Panc1 (cell line): ENCODE results near the gene RPRD1A. TPM values are rescaled to one million over a fixed set of nuclear protein-coding genes. Genes with fewer than 3 reads are reported as not detected.
"Not testable (repeated sequence)": the region's sequence is repeated elsewhere in the genome, so short reads cannot be mapped to it uniquely, and the experiment has no call there.

Experiments
- ATAC-seq: fragments of 200-7000 bp; cut with Tn5 transposase; 2 replicates; pipeline ENCODE4 v1.9.1; 2020; ENCODE audit warnings: mild to moderate bottlenecking, moderate library complexity
- BruUV-seq: library from RNA; stranded (reverse); fragments of 400-500 nt; replicated peaks from 2 replicates; lab custom pipeline; 2021; lab: Mats Ljungman, UMichigan
- CTCF ChIA-PET: fragments of 300-600 bp; sonication (Branson Sonifier 250); formaldehyde crosslinking; loops from one replicate; lab custom pipeline; 2022; ENCODE audit warnings: antibody characterized with exemption; lab: Charles Lee
- POLR2A ChIA-PET: fragments of 300-600 bp; sonication (Branson Sonifier 250); formaldehyde crosslinking; loops from one replicate; lab custom pipeline; 2022; ENCODE audit warnings: antibody characterized with exemption; lab: Charles Lee
- DNase-seq: peaks from one replicate; pipeline ENCODE4 v3.0.0-alpha.2; 2010; ENCODE audit warnings: low read depth, low spot score
- H3K27ac ChIP-seq: 2 replicates; pipeline ENCODE4 v1.5.1; 2011; ENCODE audit warnings: mild to moderate bottlenecking, low read length, inconsistent platforms
- H3K27me3 ChIP-seq: fragments of 200-500 bp; sonication (Bioruptor generic); 2 replicates; pipeline ENCODE4 v1.6.0; 2014; ENCODE audit warnings: low read length, inconsistent platforms; ENCODE audit not compliant: control insufficient read depth, insufficient read depth
- H3K36me3 ChIP-seq: fragments of 200-500 bp; sonication (Bioruptor generic); 2 replicates; pipeline ENCODE4 v1.5.1; 2014; ENCODE audit warnings: inconsistent platforms, mild to moderate bottlenecking, low read length, moderate library complexity; ENCODE audit not compliant: control insufficient read depth, insufficient read depth
- H3K4me1 ChIP-seq: 2 replicates; pipeline ENCODE4 v1.5.1; 2011; ENCODE audit warnings: inconsistent platforms, mild to moderate bottlenecking, low read length, moderate library complexity; ENCODE audit not compliant: control insufficient read depth, insufficient read depth
- H3K4me3 ChIP-seq, 2 experiments: 2 replicates each; pipeline ENCODE4 v1.5.1; 2011 to 2012; ENCODE audit warnings: low read depth in 2 of 2, low read length in 2 of 2, mild to moderate bottlenecking in 2 of 2, inconsistent platforms in 1 of 2, moderate library complexity in 1 of 2
- H3K9me3 ChIP-seq: fragments of 200-500 bp; sonication (Bioruptor generic); 2 replicates; pipeline ENCODE4 v1.5.1; 2014; ENCODE audit warnings: low read depth, mild to moderate bottlenecking, inconsistent platforms, low read length, moderate library complexity; ENCODE audit not compliant: control insufficient read depth, insufficient read depth
- CTCF ChIP-seq: fragments of 450-650 bp; IDR thresholded peaks from 2 replicates; pipeline ENCODE4 v1.5.1; 2017; ENCODE audit warnings: mild to moderate bottlenecking
- POLR2AphosphoS5 ChIP-seq: IDR thresholded peaks from 2 replicates; pipeline ENCODE4 v1.6.1; 2012; ENCODE audit warnings: mild to moderate bottlenecking, low read depth, low read length, moderate library complexity
- REST ChIP-seq, 2 experiments: IDR thresholded peaks; 2 replicates each; pipeline ENCODE4 v1.6.1; 2011 to 2012; ENCODE audit warnings: low read depth in 2 of 2, control low read depth in 1 of 2, low read length in 1 of 2, mild to moderate bottlenecking in 1 of 2, moderate library complexity in 1 of 2; ENCODE audit not compliant: insufficient read depth in 1 of 2
- SIN3A ChIP-seq: IDR thresholded peaks from 2 replicates; pipeline ENCODE4 v1.6.1; 2012; ENCODE audit warnings: low read depth, mild to moderate bottlenecking, low read length, moderate library complexity, borderline replicate concordance; ENCODE audit not compliant: insufficient read depth
- TCF7L2 ChIP-seq: IDR thresholded peaks from 2 replicates; pipeline ENCODE4 v1.6.1; 2011; ENCODE audit warnings: mild to moderate bottlenecking, low read depth, low read length, inconsistent platforms
- in situ Hi-C: cut with HindIII; loops from 2 replicates; pipeline ENCODE4 v1.10.0; 2016; ENCODE audit warnings: low sequenced_read_pairs, low pct_unique_long_range_greater_than_20kb
- intact Hi-C: fragments of 100-400 bp; cut with micrococcal nuclease; formaldehyde crosslinking; loops from one replicate; pipeline ENCODE4 v1.10.0; 2022; ENCODE audit not compliant: unreplicated experiment
- total RNA-seq: library from RNA; stranded (reverse); gene quantifications from one replicate; pipeline ENCODE4 v1.2.1, GENCODE V29; 2021; ENCODE audit not compliant: unreplicated experiment

The RPRD1A gene
- total RNA-seq, 1 experiment from 2014 or later = 44.0 TPM

- intact Hi-C loops (no loop called here), in situ Hi-C loops (no loop called here)
- Histone ChIP-seq H3K27me3 (no peaks in the 10 kb centered on the region), H3K9me3 (no peaks in the 10 kb centered on the region), H3K27ac (no peak overlapping the region), H3K36me3 (no peaks in the 10 kb centered on the region), H3K4me3 (no peak overlapping the region), H3K4me1 (peaks cover 4% of the 10 kb centered on the region; the same call in 1 of the 2 replicates)
- CTCF ChIA-PET = no interaction called here
- BruUV-seq = no TSS peak
- ATAC-seq (no peak), DNase-seq (no peak)
- TF ChIP-seq CTCF = no peak
- no peak for TF ChIP-seq TCF7L2
- TF ChIP-seq POLR2AphosphoS5 = no peak
- TF ChIP-seq REST (IDR thresholded peaks at IDR 0.05; ENCODE audit: insufficient read depth in 1 of 2, low read depth in 2 of 2, low read length in 1 of 2) = no peak
- TF ChIP-seq SIN3A = no peak
- POLR2A ChIA-PET = no interaction called here
These were observed 11.6 kb upstream of the RPRD1A start for GRCh38 chr18:36078751-36079529.

- H3K4me1 ChIP-seq, intact Hi-C loops, H3K27ac ChIP-seq, POLR2A ChIA-PET, H3K36me3 ChIP-seq, in situ Hi-C loops, DNase-seq, H3K9me3 ChIP-seq, ATAC-seq, CTCF ChIA-PET, H3K4me3 ChIP-seq, H3K27me3 ChIP-seq, BruUV-seq: not testable (repeated sequence)
These were observed 10.4 kb upstream of the RPRD1A start for GRCh38 chr18:36077764-36078163.
